Inflammatory macrophage treated with lipopolysaccharide for 1 hour (primary cell): ENCODE measurements around the gene LRRC23.

Experiments
- DNase-seq, 2 donors: peaks; one replicate each; pipeline ENCODE4 v3.0.0-alpha.2; 2020 to 2022

The LRRC23 gene

DNA sequence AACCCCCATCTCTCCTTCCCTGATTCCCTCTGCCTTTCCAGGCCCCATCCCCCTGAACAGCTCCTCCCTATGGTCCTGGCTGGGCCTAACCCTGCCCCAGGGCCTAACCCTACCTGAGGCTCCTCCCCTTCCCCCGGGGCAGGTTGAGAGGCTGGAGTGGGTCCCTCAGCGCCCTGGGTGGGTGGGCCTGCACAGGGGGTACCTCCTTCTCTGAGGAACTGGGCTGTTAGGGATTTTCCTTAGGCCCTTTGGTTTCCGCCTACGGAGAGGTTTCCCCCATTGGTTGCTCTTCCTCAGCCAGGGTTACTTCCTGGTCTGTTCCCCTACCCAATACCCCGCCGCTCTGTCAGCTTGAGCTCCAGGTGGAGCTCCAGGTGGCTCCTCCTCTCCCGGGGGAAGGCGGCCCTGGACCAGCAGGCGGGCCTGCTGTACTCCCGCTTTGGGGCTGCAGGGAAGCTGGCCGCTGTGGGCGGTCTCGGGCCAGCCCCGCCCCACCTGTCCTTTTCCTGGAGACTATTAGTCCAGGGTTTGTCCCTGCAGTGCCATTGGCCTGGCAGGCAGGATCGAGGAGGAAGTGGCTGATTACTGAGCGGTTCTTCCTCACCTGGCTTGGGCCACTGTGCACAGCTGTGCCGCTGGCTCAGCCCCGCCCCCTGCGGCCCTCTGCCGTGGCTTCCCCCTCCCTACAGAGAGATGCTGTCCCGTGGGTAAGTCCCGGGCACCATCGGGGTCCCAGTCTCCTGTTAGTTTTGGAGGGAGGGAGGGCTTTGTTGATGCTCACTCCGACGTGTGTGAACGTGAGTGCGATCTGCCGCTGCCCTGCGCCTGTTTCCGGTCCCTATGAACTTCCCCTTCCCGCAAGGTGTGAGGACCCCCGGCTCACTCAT, 41.7 kb downstream of the LRRC23 start:
- peak; percentile 64 to 81 for DNase-seq

DNA sequence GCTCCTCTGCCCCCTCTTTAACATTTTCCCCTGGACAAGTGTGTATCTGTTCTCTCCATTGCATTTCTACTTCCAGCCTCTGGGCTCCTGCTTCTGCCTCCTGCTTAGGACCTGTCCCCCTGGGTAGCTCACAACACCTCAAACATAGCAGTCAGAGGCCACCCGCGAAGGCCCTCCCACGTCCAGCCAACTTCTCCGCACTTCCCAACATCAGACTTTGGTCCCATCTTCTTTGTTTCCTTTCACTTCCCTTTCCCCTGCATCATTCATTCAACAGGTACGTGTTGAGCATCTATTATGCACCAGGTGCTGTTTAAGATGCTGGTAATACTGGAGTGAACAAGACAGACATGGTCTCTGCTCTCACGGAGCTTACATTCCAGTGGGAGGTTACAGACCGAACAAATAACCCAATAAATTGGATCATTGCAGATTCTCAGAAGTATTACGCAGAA, 42.3 kb downstream of the LRRC23 start:
- no peak for DNase-seq

DNA sequence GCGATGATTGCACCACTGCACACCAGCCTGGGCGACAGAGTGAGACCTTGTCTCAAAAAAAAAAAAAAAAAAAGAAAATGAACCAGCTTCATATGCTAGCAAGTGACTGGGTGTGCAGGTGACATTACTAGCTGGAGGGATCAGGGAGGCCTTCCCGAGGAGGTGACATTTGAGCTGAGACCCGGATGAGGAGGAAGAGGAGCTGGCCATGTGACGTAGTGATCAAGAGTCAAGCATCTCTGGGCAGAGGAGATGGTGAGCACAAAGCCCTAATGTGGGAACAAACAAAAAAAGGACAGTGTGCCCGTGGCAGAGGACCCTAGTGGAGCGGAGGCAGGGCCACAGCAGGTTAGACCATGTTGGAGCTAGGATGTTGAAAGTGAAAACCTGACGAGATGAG, 43.0 kb downstream of the LRRC23 start:
- no peak for DNase-seq

DNA sequence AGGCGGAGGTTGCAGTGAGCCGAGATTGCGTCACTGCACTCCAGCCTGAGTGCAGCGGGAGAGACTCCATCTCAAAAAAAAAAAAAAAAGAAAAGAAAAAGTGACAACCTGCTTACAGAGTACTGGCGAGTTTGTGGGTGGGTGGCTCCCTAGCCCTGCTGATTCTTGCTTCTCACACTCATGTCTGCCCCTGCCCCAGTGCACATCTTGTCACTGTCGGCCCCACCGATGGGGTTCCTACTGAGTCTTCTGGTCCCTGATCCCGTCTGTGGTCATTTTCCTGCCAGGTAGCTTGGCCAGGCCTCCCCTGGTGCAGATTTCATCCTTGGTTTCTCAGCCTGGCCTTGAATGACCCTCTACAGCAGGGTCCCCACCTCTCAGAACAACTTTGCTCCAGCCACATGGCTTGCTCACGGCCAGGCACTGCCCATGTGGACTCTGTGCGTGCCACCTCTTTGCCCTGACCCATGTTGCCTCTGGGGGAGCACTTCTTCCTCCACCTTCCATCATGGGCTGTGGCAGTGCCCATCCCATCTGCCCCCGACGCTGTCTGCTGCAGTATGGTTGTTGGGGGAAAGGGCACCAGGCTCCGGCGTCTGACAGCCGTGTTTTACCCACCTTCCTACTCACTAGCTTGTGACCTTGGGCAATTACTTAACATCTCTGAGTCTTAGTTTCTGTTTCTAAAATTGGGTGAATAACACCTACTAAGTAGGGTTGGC, 44.4 kb downstream of the LRRC23 start:
- DNase-seq = peak; percentile 71 to 94

DNA sequence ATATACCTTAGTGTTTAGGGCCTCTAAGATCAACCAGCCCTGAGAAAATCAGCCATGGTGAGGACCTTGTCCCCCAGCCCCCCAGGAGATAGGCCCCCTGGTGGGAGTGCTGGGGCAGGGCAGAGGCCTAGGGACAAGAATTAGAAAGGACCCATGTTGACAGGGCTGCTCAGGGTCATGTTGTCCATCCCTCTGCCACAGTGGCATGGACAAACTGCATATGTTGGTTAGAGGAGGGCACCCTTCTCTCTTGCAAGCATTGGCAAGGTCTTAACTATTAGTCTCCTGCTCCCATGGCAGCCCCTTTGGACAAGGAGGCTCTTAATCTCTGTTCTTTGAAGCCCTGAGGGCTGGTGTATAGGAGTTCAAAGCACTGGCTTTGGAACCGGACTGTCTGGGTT, 45.8 kb downstream of the LRRC23 start:
- no peak for DNase-seq

DNA sequence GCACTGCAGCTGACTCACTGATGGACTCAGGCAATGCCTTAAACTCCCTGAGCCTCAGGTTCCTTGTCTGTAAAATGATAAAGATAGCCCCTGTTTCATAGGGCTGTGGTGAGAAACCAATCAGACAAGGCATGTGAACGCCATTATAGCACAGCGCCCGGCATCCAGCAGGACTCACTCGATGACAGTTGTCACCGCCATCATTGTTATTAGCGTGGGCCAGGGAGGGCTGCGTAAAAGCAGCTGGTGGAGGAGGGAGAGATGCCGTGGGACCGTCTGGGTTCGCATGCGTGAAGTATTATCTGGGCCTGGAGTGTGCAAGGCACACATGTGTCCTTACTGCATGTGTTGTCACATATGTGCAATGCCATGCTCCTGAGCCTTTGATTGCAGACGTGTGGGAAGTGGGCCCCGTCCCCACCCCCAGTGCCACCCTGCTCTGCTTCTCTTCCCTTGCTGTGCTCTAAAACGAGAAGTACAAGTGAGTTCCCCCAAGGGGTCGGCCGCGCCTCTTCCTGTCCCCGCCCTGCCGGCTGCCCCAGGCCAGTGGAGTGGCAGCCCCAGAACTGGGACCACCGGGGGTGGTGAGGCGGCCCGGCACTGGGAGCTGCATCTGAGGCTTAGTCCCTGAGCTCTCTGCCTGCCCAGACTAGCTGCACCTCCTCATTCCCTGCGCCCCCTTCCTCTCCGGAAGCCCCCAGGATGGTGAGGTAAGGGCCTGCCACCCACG, 46.4 kb downstream of the LRRC23 start, which contains the start of gene PTPN6:
PTPN6 (plus strand) TSS at position 546 of the 730 bp plus-strand sequence; CDS start at position 703, 157 bp downstream.
- peak; percentile 87 to 92 for DNase-seq

DNA sequence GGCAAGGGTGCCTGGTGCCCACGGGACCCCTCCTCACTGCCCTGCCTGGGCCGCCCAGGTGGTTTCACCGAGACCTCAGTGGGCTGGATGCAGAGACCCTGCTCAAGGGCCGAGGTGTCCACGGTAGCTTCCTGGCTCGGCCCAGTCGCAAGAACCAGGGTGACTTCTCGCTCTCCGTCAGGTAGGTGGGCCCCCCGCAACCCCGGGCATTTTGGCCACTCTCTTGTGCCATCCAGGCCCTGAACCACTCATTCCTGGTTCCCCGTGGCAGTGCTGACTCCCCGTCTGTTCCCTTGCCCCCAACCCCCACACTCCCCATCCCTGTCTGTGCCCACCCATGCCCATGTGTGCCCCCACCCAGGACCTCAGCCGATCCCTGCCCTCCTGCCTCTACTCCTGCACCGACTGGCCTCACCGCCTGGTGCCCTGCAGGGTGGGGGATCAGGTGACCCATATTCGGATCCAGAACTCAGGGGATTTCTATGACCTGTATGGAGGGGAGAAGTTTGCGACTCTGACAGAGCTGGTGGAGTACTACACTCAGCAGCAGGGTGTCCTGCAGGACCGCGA, 47.0 kb downstream of the LRRC23 start:
- no peak for DNase-seq

DNA sequence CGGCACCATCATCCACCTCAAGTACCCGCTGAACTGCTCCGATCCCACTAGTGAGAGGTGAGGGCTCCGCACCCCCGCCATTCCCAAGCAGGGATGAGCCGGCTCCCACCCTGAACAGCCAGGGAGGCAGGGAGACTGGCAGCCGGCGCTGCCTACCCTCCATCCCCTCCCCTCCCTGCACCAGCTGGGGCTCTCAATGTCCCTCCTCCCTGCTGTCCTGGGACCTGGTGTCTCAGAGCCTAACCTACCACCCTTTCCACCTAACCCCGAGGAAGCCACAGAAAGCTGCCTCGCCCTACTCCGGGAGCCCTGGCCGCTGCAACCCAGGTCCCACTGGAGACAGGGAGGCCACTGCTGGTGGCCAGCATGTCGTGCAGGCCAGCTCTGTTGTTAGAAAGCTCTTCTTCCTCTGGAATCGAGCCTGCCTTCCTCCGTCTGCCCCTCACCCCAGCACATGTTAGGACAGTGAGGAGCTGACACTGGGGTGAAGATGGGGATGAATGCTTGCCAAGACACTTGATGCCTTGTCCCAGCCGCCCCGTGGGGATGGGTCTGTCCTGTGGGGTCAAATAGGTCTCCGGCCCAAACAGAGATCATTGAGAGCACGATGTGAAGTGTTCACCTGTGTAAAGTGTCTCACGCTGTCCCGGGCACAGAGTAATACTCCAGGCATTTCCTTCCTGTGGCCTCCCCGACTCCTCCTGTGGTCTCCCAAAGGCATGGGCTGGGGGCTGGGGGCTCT, 47.7 kb downstream of the LRRC23 start:
- no peak for DNase-seq

DNA sequence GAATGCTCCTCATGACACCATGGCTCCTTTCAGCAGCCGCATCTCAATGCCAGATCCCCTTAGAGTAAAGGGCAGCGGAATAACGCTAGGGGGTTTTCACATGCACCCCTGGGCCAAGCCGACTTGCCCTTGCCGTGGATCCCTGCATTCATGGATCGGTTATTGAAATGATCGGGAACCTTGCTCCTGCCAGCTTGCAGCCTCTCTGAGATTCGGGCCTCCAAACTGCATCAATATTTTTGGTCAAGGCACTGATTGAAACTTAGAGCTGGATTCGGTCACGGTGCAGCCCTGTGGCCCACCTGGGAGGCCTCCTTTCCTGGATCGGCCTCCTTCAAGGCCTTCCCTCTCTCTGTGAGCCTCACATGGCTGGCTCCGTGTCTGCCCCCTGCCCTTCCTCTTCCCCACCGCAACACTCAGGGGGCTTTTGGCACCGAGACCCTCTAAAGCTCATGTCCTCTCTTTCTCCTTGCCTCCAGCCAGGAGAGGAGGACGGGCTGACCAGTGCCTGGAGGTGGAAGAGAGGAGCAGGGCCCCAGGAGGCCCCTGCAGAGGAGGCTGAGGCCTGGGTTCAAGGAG, 48.3 kb downstream of the LRRC23 start:
- DNase-seq = no peak

DNA sequence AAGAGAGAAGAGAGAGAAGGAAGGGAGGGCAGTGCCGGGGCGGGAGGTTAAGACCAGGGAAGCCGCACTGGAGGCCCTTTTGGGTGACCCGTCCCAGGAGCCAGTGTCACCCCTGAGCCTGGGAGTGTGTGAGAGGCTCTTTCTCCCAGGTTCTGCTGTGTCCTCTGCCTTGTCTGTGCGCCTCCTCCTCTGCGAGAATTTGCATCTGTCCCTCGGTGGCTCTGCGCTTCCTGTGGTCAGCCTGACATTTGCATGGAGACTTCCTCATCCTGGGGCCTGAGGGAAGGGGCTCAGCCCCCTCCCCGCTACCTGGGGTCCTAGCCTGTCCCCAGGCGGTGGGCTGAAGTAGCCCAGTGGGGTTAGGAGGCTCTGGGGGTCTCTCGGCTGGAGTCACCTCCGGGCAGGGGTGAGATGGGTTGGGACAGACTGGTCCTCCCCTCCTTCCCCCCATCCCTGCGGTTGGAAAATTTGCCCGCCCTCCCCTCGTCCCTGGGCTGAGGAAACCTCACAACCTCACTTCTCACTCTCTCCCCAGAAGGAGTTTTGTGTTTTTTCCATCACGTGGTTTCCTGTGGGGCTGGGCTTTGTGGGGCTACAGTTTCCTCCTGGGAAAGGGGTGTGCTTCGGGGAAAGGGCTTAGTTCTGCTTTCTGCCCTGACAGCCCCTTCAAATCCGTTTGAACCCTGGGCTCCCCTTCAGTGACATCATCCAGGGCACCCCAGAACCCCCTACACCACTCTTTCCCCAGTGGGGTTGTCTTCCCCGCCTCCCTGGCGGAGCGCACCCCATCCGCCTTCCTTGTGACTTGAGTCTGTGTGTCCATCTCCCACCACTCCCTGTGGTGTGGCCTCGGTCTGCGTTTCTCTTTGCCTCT, 49.1 kb downstream of the LRRC23 start:
- DNase-seq = peak; percentile 94 to 96

DNA sequence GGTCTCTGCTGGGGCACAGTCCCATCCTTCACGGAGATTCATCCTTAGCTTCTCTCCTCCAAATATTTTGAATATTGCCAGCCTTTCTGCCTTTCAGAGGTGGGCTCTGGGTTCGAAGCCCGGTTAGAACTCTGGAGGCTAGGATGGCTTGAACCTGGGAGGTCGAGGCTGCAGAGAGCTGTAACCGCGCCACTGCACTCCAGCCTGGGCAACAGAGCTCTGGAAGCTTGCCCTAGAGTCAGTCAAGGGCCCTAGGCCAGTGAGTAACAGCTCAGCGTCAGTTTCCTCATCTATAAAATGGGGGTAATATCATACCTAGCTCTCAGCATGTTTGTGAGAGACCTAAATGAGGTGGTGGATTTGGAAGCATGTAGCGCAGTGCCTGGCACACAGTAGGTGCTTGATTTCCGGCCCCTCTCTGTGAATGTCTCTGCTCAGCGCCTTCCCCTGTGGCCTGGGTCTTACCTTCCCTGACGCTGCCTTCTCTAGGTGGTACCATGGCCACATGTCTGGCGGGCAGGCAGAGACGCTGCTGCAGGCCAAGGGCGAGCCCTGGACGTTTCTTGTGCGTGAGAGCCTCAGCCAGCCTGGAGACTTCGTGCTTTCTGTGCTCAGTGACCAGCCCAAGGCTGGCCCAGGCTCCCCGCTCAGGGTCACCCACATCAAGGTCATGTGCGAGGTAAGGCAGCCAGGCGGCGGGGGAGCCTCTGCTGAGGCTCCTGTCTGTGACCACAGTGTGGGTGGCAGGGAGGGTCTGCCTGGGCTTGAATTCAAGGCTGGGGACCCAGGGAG, 49.9 kb downstream of the LRRC23 start:
- DNase-seq = no peak

DNA sequence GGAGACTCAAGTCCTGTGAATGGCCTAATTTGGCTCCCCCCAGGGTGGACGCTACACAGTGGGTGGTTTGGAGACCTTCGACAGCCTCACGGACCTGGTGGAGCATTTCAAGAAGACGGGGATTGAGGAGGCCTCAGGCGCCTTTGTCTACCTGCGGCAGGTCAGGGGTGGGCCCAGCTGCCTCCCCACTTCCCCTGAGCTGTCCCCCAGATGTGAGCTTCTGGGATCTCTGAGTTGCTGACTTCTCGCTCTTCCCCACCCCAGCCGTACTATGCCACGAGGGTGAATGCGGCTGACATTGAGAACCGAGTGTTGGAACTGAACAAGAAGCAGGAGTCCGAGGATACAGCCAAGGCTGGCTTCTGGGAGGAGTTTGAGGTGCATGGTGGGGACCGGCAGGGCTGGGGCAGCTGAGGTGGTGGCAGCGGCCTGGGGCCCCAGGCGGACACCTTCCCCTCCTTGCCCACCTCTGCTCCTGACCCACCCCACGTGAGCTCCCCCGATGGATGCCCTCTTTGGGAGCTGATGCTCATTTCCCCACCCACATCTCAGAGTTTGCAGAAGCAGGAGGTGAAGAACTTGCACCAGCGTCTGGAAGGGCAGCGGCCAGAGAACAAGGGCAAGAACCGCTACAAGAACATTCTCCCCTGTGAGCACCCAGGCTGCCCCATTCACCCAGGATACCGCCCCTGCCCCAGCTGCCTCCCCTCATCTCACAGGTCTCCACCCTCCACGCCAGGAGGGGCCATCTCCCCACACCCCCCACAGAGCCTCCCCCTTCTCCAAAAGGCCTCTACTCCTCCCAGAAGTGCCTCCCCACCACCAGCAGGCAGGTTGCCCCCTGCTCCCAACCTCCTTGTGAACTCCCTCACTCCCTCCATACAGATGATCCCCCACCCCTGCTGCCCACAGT, 50.7 kb downstream of the LRRC23 start:
- DNase-seq = no peak

DNA sequence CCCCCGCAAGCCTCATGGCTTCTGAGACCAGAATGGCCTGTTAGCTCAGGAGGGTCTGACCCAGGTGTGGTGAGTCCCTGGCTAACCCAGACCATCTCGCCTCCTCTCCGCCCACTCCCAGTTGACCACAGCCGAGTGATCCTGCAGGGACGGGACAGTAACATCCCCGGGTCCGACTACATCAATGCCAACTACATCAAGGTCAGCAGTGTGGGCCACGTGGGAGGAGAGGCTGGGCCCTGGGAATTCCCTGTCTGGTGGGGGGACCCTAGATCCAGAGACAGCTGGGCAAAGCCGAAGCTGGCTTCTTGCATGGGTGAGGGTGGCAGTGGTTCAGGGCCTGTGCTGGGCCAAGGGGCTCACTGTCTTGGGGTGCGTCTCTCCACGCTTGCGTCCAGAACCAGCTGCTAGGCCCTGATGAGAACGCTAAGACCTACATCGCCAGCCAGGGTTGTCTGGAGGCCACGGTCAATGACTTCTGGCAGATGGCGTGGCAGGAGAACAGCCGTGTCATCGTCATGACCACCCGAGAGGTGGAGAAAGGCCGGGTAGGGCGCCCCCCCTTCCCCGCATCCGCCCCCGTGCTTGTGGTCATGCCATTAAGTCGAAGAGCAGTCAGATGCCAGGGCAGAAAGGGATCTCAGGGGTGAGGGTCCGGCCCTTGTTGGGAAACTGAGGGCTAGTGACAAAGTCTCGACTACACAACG, 51.6 kb downstream of the LRRC23 start:
- DNase-seq = no peak

DNA sequence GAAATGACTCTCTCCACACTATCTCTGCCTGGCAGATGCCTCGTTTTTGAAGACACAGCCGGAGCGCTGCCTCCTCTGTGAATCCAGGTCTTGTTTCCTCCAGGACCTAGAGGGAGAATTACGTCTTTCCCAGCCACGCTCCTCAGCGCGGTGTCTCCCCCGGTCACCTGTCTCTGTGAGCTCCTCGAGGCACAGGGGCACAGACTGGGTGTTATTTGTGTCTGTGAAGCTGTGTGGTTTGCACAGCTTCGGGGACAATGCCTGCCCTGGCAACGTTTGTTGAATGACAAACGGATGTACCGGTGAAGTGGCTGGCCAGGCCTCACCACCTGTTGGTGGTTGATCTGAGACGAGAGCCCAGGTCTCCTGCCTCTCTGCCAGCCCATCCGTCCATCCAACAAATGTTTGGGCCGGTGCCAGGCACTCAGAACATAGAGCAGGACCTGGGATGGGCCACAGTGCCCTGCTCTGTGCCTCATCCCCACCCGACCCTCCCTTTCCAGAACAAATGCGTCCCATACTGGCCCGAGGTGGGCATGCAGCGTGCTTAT, 52.6 kb downstream of the LRRC23 start:
- DNase-seq = no peak

DNA sequence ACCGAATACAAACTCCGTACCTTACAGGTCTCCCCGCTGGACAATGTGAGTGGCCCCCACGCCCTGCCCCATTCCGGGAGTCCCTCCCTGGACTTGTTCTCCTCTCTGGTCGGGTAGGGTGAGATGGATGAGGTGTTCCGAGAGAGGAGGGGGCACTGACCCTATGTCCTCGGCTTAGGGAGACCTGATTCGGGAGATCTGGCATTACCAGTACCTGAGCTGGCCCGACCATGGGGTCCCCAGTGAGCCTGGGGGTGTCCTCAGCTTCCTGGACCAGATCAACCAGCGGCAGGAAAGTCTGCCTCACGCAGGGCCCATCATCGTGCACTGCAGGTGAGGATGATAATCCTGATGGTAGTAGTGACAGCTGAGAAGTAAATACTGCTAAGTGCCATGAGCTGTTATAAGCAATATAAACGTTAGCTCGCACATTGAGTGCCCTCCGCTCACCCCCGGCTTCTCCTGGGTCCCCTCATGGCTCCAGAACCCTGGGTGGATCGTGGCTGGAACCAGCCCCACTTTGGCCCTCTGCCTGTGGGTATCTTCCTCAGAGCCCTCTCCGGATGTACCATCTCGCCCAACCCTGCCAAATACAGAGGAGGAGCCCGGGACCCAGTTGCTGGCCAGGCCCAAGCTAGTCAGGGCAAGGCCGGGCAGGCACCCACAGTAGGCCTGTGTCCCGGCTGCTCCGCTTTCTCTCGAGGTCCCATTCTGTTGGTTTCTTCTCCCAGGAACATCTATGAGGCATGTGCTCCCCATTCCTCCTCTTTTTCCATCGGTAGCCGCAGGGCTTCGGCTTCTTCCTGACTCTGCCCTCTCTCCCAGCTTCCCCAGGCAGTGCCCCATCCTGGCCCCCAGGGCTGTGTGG, 53.4 kb downstream of the LRRC23 start:
- DNase-seq = no peak

DNA sequence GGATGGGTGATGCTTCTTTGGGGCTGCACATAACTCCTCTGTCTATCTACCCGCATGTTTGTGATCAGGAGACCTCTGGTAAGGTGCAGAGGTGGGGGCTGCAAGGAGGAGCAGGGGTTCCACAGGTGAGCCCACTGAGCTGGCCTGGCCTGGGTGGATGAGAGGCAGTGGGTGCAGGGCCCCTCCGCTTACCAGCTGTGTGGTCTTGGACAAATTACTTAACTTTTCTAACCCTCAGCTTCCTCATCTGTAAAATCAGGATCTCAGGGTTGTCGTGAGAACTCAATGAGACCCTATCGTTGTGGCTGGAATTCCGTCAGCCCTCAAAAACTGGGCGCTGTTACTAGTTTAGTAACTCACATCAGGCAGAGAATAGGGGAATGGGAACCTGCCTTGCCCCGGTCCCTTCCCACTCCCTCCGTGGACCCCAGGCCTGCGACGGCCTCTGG, 54.0 kb downstream of the LRRC23 start:
- no peak for DNase-seq
